GM23338 (cell line): ENCODE measurements around the gene CACNA1C.

Experiments used
- EZH2 ChIP-seq: fragments of 200-600 bp; sonication (generic); IDR thresholded peaks from one replicate; pipeline ENCODE4 v1.8.0; 2017; ENCODE audit warnings: antibody characterized with exemption, mild to moderate bottlenecking, low read depth; ENCODE audit not compliant: unreplicated experiment
- EZH2phosphoT487 ChIP-seq: fragments of 200-600 bp; sonication (generic); IDR thresholded peaks from one replicate; pipeline ENCODE4 v1.8.1; 2018; ENCODE audit warnings: antibody characterized with exemption; ENCODE audit not compliant: unreplicated experiment
- JUNB ChIP-seq: IDR thresholded peaks from one replicate; pipeline ENCODE4 v1.6.1; 2016; ENCODE audit warnings: antibody characterized with exemption; ENCODE audit not compliant: unreplicated experiment
- POLR2AphosphoS5 ChIP-seq: IDR thresholded peaks from 2 replicates; pipeline ENCODE4 v1.6.1; 2016; ENCODE audit warnings: antibody characterized with exemption, low read depth
- STAT1 ChIP-seq: IDR thresholded peaks from one replicate; pipeline ENCODE4 v1.6.1; 2016; ENCODE audit warnings: antibody characterized with exemption; ENCODE audit not compliant: unreplicated experiment
- ZNF331 ChIP-seq: fragments of 250-450 bp; sonication (Bioruptor Pico); IDR thresholded peaks from 2 replicates; pipeline ENCODE4 v1.5.0; 2020; ENCODE audit warnings: low read depth, mild to moderate bottlenecking, moderate library complexity
- TF ChIP-seq, protein P1 (sequence below), 2 experiments: fragments of 200-600 bp in 1 of 2; sonication (generic) in 1 of 2; conservative IDR thresholded peaks; 2 replicates each; pipeline versions ENCODE4 v1.5.1 to v1.6.1; 2016 to 2017; ENCODE audit warnings: antibody characterized with exemption in 2 of 2, low read depth in 2 of 2, mild to moderate bottlenecking in 2 of 2, moderate library complexity in 1 of 2
- TF ChIP-seq, protein P2 (sequence below): IDR thresholded peaks from one replicate; pipeline ENCODE4 v1.6.1; 2018; ENCODE audit warnings: antibody characterized with exemption; ENCODE audit not compliant: unreplicated experiment

DNA sequence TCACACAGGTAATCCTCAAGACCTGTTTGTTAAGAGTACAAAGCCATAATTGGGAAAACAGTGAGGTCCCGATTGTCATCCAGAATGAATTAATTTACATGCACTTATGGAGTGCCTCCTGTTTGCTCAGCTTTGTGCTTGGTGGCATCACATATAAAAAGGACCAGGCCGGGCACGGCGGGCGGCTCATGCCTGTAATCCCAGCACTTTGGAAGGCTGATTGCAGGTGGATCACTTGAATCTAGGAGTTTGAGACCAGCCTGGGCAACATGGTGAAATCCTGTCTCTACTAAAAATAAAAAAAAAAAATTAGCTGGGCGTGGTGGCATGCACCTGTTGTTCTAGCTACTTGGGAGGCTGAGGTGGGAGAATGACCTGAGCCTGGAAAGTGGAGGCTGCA is 247.4 kb downstream of the CACNA1C start:
- TF ChIP-seq, protein P1, sequence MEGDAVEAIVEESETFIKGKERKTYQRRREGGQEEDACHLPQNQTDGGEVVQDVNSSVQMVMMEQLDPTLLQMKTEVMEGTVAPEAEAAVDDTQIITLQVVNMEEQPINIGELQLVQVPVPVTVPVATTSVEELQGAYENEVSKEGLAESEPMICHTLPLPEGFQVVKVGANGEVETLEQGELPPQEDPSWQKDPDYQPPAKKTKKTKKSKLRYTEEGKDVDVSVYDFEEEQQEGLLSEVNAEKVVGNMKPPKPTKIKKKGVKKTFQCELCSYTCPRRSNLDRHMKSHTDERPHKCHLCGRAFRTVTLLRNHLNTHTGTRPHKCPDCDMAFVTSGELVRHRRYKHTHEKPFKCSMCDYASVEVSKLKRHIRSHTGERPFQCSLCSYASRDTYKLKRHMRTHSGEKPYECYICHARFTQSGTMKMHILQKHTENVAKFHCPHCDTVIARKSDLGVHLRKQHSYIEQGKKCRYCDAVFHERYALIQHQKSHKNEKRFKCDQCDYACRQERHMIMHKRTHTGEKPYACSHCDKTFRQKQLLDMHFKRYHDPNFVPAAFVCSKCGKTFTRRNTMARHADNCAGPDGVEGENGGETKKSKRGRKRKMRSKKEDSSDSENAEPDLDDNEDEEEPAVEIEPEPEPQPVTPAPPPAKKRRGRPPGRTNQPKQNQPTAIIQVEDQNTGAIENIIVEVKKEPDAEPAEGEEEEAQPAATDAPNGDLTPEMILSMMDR (conservative IDR thresholded peaks at IDR 0.05; ENCODE audit: low read depth in 2 of 2), result no peak
- TF ChIP-seq POLR2AphosphoS5, result no peak
- no peak for TF ChIP-seq ZNF331 (CRISPR knock-in tag)
- no peak for TF ChIP-seq JUNB
- no peak for TF ChIP-seq EZH2phosphoT487
- no peak for TF ChIP-seq EZH2
- TF ChIP-seq, protein P2, sequence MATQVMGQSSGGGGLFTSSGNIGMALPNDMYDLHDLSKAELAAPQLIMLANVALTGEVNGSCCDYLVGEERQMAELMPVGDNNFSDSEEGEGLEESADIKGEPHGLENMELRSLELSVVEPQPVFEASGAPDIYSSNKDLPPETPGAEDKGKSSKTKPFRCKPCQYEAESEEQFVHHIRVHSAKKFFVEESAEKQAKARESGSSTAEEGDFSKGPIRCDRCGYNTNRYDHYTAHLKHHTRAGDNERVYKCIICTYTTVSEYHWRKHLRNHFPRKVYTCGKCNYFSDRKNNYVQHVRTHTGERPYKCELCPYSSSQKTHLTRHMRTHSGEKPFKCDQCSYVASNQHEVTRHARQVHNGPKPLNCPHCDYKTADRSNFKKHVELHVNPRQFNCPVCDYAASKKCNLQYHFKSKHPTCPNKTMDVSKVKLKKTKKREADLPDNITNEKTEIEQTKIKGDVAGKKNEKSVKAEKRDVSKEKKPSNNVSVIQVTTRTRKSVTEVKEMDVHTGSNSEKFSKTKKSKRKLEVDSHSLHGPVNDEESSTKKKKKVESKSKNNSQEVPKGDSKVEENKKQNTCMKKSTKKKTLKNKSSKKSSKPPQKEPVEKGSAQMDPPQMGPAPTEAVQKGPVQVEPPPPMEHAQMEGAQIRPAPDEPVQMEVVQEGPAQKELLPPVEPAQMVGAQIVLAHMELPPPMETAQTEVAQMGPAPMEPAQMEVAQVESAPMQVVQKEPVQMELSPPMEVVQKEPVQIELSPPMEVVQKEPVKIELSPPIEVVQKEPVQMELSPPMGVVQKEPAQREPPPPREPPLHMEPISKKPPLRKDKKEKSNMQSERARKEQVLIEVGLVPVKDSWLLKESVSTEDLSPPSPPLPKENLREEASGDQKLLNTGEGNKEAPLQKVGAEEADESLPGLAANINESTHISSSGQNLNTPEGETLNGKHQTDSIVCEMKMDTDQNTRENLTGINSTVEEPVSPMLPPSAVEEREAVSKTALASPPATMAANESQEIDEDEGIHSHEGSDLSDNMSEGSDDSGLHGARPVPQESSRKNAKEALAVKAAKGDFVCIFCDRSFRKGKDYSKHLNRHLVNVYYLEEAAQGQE, result no peak
- no peak for TF ChIP-seq STAT1
